ENCODE results near the gene ABLIM2.

ABLIM2 gene

GRCh38 chr4:8058031-8058479 is 100.6 kb downstream of the ABLIM2 start:
- TF ChIP-seq ARNTL (CRISPR knock-in tag; IDR thresholded peaks at IDR 0.05; ENCODE audit: borderline replicate concordance, low read depth) (no peak), TCF4 (CRISPR knock-in tag; IDR thresholded peaks at IDR 0.05; ENCODE audit: borderline replicate concordance) (no peak), CSRNP3 (CRISPR knock-in tag; IDR thresholded peaks at IDR 0.05) (no peak), GLIS3 (CRISPR knock-in tag; IDR thresholded peaks at IDR 0.05) (no peak), ZNF8 (CRISPR knock-in tag; IDR thresholded peaks at IDR 0.05) (no peak), CSDC2 (CRISPR knock-in tag; IDR thresholded peaks at IDR 0.05) (no peak), ZC3H10 (CRISPR knock-in tag; IDR thresholded peaks at IDR 0.05) (no peak), ZFP3 (CRISPR knock-in tag; IDR thresholded peaks at IDR 0.05) (no peak), ISL1 (CRISPR knock-in tag; IDR thresholded peaks at IDR 0.05) (no peak), ZFP30 (CRISPR knock-in tag; IDR thresholded peaks at IDR 0.05) (no peak), RARB (CRISPR knock-in tag; IDR thresholded peaks at IDR 0.05) (no peak), ZNF565 (CRISPR knock-in tag; conservative IDR thresholded peaks at IDR 0.05; ENCODE audit: low read depth) (no peak)
- TF ChIP-seq, protein P1, sequence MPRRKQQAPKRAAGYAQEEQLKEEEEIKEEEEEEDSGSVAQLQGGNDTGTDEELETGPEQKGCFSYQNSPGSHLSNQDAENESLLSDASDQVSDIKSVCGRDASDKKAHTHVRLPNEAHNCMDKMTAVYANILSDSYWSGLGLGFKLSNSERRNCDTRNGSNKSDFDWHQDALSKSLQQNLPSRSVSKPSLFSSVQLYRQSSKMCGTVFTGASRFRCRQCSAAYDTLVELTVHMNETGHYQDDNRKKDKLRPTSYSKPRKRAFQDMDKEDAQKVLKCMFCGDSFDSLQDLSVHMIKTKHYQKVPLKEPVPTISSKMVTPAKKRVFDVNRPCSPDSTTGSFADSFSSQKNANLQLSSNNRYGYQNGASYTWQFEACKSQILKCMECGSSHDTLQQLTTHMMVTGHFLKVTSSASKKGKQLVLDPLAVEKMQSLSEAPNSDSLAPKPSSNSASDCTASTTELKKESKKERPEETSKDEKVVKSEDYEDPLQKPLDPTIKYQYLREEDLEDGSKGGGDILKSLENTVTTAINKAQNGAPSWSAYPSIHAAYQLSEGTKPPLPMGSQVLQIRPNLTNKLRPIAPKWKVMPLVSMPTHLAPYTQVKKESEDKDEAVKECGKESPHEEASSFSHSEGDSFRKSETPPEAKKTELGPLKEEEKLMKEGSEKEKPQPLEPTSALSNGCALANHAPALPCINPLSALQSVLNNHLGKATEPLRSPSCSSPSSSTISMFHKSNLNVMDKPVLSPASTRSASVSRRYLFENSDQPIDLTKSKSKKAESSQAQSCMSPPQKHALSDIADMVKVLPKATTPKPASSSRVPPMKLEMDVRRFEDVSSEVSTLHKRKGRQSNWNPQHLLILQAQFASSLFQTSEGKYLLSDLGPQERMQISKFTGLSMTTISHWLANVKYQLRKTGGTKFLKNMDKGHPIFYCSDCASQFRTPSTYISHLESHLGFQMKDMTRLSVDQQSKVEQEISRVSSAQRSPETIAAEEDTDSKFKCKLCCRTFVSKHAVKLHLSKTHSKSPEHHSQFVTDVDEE (CRISPR knock-in tag; IDR thresholded peaks at IDR 0.05) = no peak
- ATAC-seq = no peak

DNA sequence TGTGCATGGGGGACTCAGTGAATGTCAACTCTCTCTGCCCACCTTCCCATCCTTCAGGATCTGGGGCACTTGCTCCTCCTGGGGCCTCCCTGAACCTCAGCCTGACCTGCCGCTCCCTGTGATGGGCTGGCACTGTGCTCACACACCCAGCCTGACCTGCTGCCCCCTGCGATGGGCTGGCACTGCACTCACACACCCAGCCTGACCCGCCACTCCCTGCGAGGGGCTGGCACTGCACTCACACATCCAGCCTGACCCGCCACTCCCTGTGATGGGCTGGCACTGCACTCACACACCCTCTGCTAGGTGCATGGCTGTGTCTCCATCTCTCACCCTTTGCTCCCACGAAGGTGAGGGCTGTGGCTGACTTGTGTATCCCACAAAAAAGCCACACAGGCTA is 103.4 kb downstream of the ABLIM2 start:
- TF ChIP-seq ZNF565 (CRISPR knock-in tag; conservative IDR thresholded peaks at IDR 0.05; ENCODE audit: low read depth) (no peak), PPARA (CRISPR knock-in tag; IDR thresholded peaks at IDR 0.05; ENCODE audit: borderline replicate concordance) (no peak), ZC3H10 (CRISPR knock-in tag; IDR thresholded peaks at IDR 0.05) (no peak), ZNF70 (CRISPR knock-in tag; IDR thresholded peaks at IDR 0.05) (no peak), SNAI2 (CRISPR knock-in tag; IDR thresholded peaks at IDR 0.05) (no peak), ZFP30 (CRISPR knock-in tag; IDR thresholded peaks at IDR 0.05) (no peak), GLIS3 (CRISPR knock-in tag; IDR thresholded peaks at IDR 0.05) (no peak), ZNF8 (CRISPR knock-in tag; IDR thresholded peaks at IDR 0.05) (no peak), RARB (CRISPR knock-in tag; IDR thresholded peaks at IDR 0.05) (no peak), ZFP3 (CRISPR knock-in tag; IDR thresholded peaks at IDR 0.05) (no peak), TOX (CRISPR knock-in tag; IDR thresholded peaks at IDR 0.05; ENCODE audit: borderline replicate concordance) (no peak), CSDC2 (CRISPR knock-in tag; IDR thresholded peaks at IDR 0.05) (no peak), ESRRG (CRISPR knock-in tag; IDR thresholded peaks at IDR 0.05) (no peak), ISL1 (CRISPR knock-in tag; IDR thresholded peaks at IDR 0.05) (no peak), OSR1 (CRISPR knock-in tag; IDR thresholded peaks at IDR 0.05) (no peak), CSRNP3 (CRISPR knock-in tag; IDR thresholded peaks at IDR 0.05) (no peak)
- TF ChIP-seq, protein P2, sequence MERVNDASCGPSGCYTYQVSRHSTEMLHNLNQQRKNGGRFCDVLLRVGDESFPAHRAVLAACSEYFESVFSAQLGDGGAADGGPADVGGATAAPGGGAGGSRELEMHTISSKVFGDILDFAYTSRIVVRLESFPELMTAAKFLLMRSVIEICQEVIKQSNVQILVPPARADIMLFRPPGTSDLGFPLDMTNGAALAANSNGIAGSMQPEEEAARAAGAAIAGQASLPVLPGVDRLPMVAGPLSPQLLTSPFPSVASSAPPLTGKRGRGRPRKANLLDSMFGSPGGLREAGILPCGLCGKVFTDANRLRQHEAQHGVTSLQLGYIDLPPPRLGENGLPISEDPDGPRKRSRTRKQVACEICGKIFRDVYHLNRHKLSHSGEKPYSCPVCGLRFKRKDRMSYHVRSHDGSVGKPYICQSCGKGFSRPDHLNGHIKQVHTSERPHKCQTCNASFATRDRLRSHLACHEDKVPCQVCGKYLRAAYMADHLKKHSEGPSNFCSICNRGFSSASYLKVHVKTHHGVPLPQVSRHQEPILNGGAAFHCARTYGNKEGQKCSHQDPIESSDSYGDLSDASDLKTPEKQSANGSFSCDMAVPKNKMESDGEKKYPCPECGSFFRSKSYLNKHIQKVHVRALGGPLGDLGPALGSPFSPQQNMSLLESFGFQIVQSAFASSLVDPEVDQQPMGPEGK (CRISPR knock-in tag; IDR thresholded peaks at IDR 0.05; ENCODE audit: borderline replicate concordance) = no peak
- TF ChIP-seq, protein P3, sequence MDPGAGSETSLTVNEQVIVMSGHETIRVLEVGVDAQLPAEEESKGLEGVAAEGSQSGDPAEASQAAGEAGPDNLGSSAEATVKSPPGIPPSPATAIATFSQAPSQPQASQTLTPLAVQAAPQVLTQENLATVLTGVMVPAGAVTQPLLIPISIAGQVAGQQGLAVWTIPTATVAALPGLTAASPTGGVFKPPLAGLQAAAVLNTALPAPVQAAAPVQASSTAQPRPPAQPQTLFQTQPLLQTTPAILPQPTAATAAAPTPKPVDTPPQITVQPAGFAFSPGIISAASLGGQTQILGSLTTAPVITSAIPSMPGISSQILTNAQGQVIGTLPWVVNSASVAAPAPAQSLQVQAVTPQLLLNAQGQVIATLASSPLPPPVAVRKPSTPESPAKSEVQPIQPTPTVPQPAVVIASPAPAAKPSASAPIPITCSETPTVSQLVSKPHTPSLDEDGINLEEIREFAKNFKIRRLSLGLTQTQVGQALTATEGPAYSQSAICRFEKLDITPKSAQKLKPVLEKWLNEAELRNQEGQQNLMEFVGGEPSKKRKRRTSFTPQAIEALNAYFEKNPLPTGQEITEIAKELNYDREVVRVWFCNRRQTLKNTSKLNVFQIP (CRISPR knock-in tag; IDR thresholded peaks at IDR 0.05; ENCODE audit: borderline replicate concordance, low read depth) = no peak
- ATAC-seq = no peak

All from SK-N-SH treated with all-trans-retinoic acid at 6 μM for 48 hours (cell line).